Lower leg skin (tissue), 3 donors: Measurements from ENCODE around the gene ZNF248.

Source experiments
- POLR2A ChIP-seq, 2 donors: fragments of 450-650 bp; IDR thresholded peaks; one replicate each; pipeline ENCODE4 v1.6.1; 2016 to 2017; ENCODE audit warnings: antibody characterized with exemption in 2 of 2, mild to moderate bottlenecking in 1 of 2, moderate library complexity in 1 of 2
- TF ChIP-seq, protein P1 (sequence below), 3 donors: fragments of 450-650 bp; IDR thresholded peaks; one replicate each; pipeline ENCODE4 v1.5.1; 2016; ENCODE audit warnings: antibody characterized with exemption in 3 of 3, mild to moderate bottlenecking in 3 of 3, moderate library complexity in 2 of 3

DNA sequence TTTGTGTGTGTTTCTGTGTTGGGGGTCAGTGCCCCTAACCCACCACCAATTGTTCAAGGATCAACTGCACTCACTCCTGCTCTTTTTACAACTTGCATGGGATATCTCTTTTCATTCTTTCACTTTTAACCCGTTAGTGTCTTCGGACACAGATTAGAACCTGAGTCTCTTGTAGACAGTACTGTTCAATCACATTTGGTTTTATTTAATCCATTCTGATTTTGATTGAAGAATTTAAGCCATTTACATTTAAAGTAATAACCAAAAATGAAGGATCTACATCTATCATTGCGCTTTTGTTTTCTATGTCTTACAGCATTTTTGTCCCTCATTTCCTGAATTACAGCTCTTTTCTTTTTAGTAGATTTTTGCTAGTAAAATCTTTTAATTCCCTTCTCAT is 43.6 kb downstream of the ZNF248 start:
- TF ChIP-seq, protein P1, sequence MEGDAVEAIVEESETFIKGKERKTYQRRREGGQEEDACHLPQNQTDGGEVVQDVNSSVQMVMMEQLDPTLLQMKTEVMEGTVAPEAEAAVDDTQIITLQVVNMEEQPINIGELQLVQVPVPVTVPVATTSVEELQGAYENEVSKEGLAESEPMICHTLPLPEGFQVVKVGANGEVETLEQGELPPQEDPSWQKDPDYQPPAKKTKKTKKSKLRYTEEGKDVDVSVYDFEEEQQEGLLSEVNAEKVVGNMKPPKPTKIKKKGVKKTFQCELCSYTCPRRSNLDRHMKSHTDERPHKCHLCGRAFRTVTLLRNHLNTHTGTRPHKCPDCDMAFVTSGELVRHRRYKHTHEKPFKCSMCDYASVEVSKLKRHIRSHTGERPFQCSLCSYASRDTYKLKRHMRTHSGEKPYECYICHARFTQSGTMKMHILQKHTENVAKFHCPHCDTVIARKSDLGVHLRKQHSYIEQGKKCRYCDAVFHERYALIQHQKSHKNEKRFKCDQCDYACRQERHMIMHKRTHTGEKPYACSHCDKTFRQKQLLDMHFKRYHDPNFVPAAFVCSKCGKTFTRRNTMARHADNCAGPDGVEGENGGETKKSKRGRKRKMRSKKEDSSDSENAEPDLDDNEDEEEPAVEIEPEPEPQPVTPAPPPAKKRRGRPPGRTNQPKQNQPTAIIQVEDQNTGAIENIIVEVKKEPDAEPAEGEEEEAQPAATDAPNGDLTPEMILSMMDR (IDR thresholded peaks at IDR 0.05) = no peak
- TF ChIP-seq POLR2A (IDR thresholded peaks at IDR 0.05) = no peak
